Thyroid gland (tissue), 4 donors: ENCODE data around the gene INTS15. TPM values are rescaled to one million over a fixed set of nuclear protein-coding genes. Genes with fewer than 3 reads are reported as not detected.

Experiments used
- DNase-seq, 2 donors: peaks; one replicate each; pipeline ENCODE4 v3.0.0-alpha.2; 2019
- H3K27ac ChIP-seq, 3 donors: fragments of 200-600 bp; sonication (generic); 1 replicate in 2 of 3; 2 replicates in 1 of 3; pipeline ENCODE4 v1.5.1; 2016 to 2019; ENCODE audit warnings: mild to moderate bottlenecking in 1 of 3, moderate library complexity in 1 of 3
- H3K27me3 ChIP-seq: fragments of 200-600 bp; sonication (generic); one replicate; pipeline ENCODE4 v1.5.1; 2019
- H3K36me3 ChIP-seq, 2 donors: fragments of 200-600 bp; sonication (generic); one replicate each; pipeline ENCODE4 v1.5.1; 2016 to 2019
- H3K4me1 ChIP-seq, 2 donors: fragments of 200-600 bp; sonication (generic); one replicate each; pipeline ENCODE4 v1.5.1; 2017 to 2019
- H3K4me3 ChIP-seq, 3 donors: fragments of 200-600 bp; sonication (generic); replicated peaks in 1 of 3; 1 replicate in 2 of 3; 2 replicates in 1 of 3; pipeline ENCODE4 v1.5.1; 2016; ENCODE audit warnings: mild to moderate bottlenecking in 1 of 3
- H3K9me3 ChIP-seq: fragments of 200-600 bp; sonication (generic); one replicate; pipeline ENCODE4 v1.5.1; 2017
- POLR2A ChIP-seq, 2 donors: fragments of 450-650 bp; IDR thresholded peaks; one replicate each; pipeline ENCODE4 v1.6.1; 2017; ENCODE audit warnings: antibody characterized with exemption in 2 of 2, mild to moderate bottlenecking in 2 of 2, moderate library complexity in 1 of 2
- WGBS, 2 donors: methylation state at CpG; one replicate each; pipeline ENCODE4 v1.1.5; 2017; 5-methylcytosine and 5-hydroxymethylcytosine counted together
- intact Hi-C: fragments of 100-400 bp; cut with DNase I; formaldehyde crosslinking; loops from one replicate; pipeline ENCODE4 v1.15.1; 2023
- total RNA-seq, 4 donors: library from RNA; depleted of rRNA; stranded (reverse); fragments of >200 nt; gene quantifications; one replicate each; pipeline ENCODE4 v1.2.3, GENCODE V29; 2016
- TF ChIP-seq, protein P1 (sequence below), 6 experiments: fragments of 200-600 bp in 3 of 6; fragments of 450-650 bp in 3 of 6; sonication (generic) in 3 of 6; IDR thresholded peaks; one replicate each; pipeline ENCODE4 v1.5.1; 2016 to 2019; ENCODE audit warnings: antibody characterized with exemption in 6 of 6, mild to moderate bottlenecking in 2 of 6, inconsistent platforms in 1 of 6, moderate library complexity in 1 of 6

INTS15 gene
- total RNA-seq, 4 donors from 2014 or later = 22.7 to 42.9 (median 31.9) TPM

DNA sequence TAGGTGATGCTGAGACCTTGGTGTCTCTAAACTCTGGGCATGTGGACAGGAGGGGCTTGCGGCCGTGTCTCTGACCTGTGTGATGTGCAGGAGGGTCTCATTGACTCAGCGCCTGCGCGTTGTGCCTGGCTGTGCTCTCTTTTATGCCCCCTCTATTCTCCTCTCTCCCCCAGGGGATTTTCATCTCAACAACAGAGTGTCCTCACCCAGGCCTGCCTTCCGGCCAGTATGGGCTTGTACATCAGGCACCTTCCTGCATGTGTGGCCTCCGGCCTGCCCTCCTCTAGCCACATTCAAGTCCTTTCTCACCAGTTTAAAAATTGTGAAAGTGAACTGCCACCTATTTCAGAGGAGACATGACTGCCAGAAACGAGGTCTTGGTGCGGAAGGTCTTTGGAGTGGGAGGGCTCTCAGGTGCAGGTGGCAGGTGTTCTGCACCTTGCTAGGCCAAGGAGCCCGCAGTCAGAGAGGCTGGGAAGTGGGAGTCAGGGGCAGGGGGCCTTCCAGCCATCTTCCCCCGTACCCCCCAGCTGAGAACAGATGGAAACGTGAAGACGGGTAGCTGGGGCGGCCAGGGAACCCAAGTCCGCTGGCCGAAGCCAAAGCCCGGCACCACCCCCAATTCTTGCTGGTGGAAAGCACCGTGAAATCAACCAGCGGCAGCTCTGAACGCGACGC, 531 bp upstream of the INTS15 start:
- WGBS, 2 donors = 54 to 81% methylated on average over 11 to 21 of the region's 22 CpGs
- Histone ChIP-seq H3K27me3 (no peaks in the 10 kb centered on the region), H3K9me3 (no peaks in the 10 kb centered on the region), H3K36me3 (peaks cover 0 to 19% of the 10 kb centered on the region in 2 donors), H3K27ac (peak overlapping the region in 1 of 3 donors; percentile 7), H3K4me3 (no peak overlapping the region), H3K4me1 (peaks cover 0 to 8% of the 10 kb centered on the region in 2 donors)
- no peak for DNase-seq
- intact Hi-C loops = loop anchor here (10.0 kb wide), 1 partner anchor 116 kb away; the partner anchor contains the start of gene ZNF12
- no peak for TF ChIP-seq POLR2A (IDR thresholded peaks at IDR 0.05)

DNA sequence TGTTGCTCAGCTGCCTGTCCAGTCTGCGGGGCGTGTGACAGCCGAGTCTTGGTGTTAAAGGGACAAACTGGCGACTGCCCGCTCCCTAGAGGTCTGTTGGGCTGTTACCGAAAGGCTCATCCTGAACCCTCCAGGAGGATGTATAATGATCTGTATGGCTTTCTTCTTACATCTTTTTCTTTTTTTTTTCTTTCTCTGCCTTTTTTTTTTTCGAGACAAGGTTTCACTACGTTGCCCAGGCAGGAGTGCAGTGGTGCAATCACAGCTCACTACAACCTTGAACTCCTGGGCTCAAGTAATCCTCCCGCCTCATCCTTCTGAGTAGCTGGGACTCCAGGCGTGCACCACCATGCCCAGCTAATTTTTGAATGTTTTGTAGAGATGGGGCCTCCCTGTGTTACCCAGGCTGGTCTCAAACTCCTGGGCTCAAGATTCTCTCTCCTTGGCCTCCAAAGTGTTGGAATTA, 857 bp downstream of the INTS15 start:
- Histone ChIP-seq H3K4me1 (peaks cover 0 to 8% of the 10 kb centered on the region in 2 donors), H3K27me3 (no peaks in the 10 kb centered on the region), H3K4me3 (peak overlapping the region; percentile 45 to 91 (median 72)), H3K36me3 (peaks cover 8 to 22% of the 10 kb centered on the region in 2 donors), H3K9me3 (no peaks in the 10 kb centered on the region), H3K27ac (peak overlapping the region in 2 of 3 donors; percentile 10 to 81)
- no peak for DNase-seq
- no peak for TF ChIP-seq POLR2A (IDR thresholded peaks at IDR 0.05)
- TF ChIP-seq, protein P1, sequence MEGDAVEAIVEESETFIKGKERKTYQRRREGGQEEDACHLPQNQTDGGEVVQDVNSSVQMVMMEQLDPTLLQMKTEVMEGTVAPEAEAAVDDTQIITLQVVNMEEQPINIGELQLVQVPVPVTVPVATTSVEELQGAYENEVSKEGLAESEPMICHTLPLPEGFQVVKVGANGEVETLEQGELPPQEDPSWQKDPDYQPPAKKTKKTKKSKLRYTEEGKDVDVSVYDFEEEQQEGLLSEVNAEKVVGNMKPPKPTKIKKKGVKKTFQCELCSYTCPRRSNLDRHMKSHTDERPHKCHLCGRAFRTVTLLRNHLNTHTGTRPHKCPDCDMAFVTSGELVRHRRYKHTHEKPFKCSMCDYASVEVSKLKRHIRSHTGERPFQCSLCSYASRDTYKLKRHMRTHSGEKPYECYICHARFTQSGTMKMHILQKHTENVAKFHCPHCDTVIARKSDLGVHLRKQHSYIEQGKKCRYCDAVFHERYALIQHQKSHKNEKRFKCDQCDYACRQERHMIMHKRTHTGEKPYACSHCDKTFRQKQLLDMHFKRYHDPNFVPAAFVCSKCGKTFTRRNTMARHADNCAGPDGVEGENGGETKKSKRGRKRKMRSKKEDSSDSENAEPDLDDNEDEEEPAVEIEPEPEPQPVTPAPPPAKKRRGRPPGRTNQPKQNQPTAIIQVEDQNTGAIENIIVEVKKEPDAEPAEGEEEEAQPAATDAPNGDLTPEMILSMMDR (IDR thresholded peaks at IDR 0.05) = no peak
- intact Hi-C loops = no loop called here
- WGBS, 2 donors = 12 to 16% methylated on average over 10 of the region's 10 CpGs

- Histone ChIP-seq H3K27me3 (no peaks in the 10 kb centered on the region), H3K4me1 (no peaks in the 10 kb centered on the region), H3K9me3 (no peaks in the 10 kb centered on the region), H3K4me3 (no peak overlapping the region), H3K27ac (no peak overlapping the region), H3K36me3 (peaks cover 46 to 52% of the 10 kb centered on the region in 2 donors)
- intact Hi-C loops = no loop called here
- TF ChIP-seq POLR2A (IDR thresholded peaks at IDR 0.05) = no peak
- 70 to 92% methylated on average over 3 to 9 of the region's 15 CpGs for WGBS, 2 donors
- DNase-seq = no peak
Measured at GRCh38 chr7:6600093-6600492, 10.3 kb downstream of the INTS15 start.

GRCh38 chr7:6604458-6604857, 14.6 kb downstream of the INTS15 start:
- H3K36me3 ChIP-seq = peaks cover 29 to 31% of the 10 kb centered on the region in 2 donors
- intact Hi-C loops = no loop called here
- WGBS, 2 donors = 89 to 92% methylated on average over 10 of the region's 10 CpGs
- no peaks in the 10 kb centered on the region for H3K9me3 ChIP-seq
- H3K27me3 ChIP-seq = no peaks in the 10 kb centered on the region
- no peak for DNase-seq
- H3K27ac ChIP-seq = no peak overlapping the region
- no peaks in the 10 kb centered on the region for H3K4me1 ChIP-seq
- H3K4me3 ChIP-seq = no peak overlapping the region
- no peak for TF ChIP-seq POLR2A (IDR thresholded peaks at IDR 0.05)
- TF ChIP-seq, protein P1 (IDR thresholded peaks at IDR 0.05) = no peak

GRCh38 chr7:6606866-6607583, 17.2 kb downstream of the INTS15 start:
- H3K4me3 ChIP-seq = no peak overlapping the region
- no peak overlapping the region for H3K27ac ChIP-seq
- no peak for TF ChIP-seq POLR2A (IDR thresholded peaks at IDR 0.05)
- TF ChIP-seq, protein P1 (IDR thresholded peaks at IDR 0.05) = no peak
- intact Hi-C loops = no loop called here
- H3K27me3 ChIP-seq = no peaks in the 10 kb centered on the region
- H3K9me3 ChIP-seq = no peaks in the 10 kb centered on the region
- no peaks in the 10 kb centered on the region for H3K4me1 ChIP-seq
- no peak for DNase-seq
- 91 to 96% methylated on average over 24 to 33 of the region's 36 CpGs for WGBS, 2 donors
- H3K36me3 ChIP-seq = peaks cover 16 to 18% of the 10 kb centered on the region in 2 donors

- H3K27ac ChIP-seq = no peak overlapping the region
- H3K4me3 ChIP-seq = no peak overlapping the region
- no peak for TF ChIP-seq POLR2A (IDR thresholded peaks at IDR 0.05)
- TF ChIP-seq, protein P1 (IDR thresholded peaks at IDR 0.05) = no peak
- H3K27me3 ChIP-seq = no peaks in the 10 kb centered on the region
- no peaks in the 10 kb centered on the region for H3K9me3 ChIP-seq
- DNase-seq = no peak
- H3K36me3 ChIP-seq = peaks cover 16 to 17% of the 10 kb centered on the region in 2 donors
- H3K4me1 ChIP-seq = no peaks in the 10 kb centered on the region
- intact Hi-C loops = no loop called here
- WGBS, 2 donors = 97% methylated on average over 23 to 25 of the region's 38 CpGs
Measured at GRCh38 chr7:6607651-6608051, 17.8 kb downstream of the INTS15 start.
